ENCODE data around the gene SSTR1.
"Not testable (repeated sequence)": the region's sequence is repeated elsewhere in the genome, so short reads cannot be mapped to it uniquely, and the experiment has no call there.

Gene SSTR1, protein sequence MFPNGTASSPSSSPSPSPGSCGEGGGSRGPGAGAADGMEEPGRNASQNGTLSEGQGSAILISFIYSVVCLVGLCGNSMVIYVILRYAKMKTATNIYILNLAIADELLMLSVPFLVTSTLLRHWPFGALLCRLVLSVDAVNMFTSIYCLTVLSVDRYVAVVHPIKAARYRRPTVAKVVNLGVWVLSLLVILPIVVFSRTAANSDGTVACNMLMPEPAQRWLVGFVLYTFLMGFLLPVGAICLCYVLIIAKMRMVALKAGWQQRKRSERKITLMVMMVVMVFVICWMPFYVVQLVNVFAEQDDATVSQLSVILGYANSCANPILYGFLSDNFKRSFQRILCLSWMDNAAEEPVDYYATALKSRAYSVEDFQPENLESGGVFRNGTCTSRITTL
- long read RNA-seq, donor 1: 0 reads
- long read RNA-seq, donor 2: 0 reads
- long read RNA-seq, donor 3: 0 reads
- long read RNA-seq, donor 4: 0 reads
- long read RNA-seq, donor 5: 0 reads
- long read RNA-seq, donor 6: 0 reads
- long read RNA-seq, donor 7: 0 reads
- long read RNA-seq, donor 8: 0 reads

- peak; percentile 60 for DNase-seq
Observed at GRCh38 chr14:38207736-38208617, at the start of gene SSTR1. TSS of gene SSTR1 (plus strand) at chr14:38207904. CDS start at chr14:38209390, 1,486 bp downstream.

DNA sequence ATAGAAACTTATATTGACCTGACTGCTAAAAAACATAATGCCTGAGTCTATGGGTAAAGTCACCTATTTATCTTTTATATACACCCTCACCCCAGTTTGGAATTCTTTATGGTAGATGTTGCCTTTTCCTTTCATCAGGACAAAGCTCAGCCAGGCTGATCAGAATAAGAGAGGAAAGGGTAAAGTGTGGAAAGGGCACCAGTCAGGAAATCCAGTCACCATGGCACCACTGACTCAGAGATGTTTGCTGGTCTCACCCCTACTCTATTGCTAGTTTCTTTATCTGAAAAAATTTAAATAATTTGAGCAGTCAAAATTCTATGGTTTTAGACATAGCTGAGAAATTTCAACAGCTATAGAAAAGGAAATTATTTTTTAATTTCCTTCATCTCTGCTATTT is 49.2 kb upstream of the SSTR1 start:
- DNase-seq: no peak

DNA sequence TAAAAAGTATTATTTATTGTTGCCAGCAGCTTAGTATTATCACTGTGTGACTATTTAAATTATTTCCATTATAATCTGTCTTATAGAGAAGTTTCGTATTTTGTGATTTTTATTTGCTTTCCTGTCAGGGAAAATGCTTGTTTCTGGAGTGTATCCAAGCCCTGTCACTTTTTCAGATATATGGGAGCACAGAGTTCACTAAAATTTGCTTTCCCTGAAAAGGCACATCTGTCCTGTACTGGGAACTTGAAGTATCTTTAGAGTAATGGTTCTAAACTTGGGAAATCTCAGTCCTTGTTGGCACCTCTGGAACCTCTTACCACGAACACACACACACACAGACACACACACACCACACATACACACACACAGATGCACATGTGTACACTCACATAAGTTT is 39.3 kb upstream of the SSTR1 start:
- peak; percentile 12 for DNase-seq

- no peak for DNase-seq
Observed at GRCh38 chr14:38171197-38171596, 36.5 kb upstream of the SSTR1 start.

DNA sequence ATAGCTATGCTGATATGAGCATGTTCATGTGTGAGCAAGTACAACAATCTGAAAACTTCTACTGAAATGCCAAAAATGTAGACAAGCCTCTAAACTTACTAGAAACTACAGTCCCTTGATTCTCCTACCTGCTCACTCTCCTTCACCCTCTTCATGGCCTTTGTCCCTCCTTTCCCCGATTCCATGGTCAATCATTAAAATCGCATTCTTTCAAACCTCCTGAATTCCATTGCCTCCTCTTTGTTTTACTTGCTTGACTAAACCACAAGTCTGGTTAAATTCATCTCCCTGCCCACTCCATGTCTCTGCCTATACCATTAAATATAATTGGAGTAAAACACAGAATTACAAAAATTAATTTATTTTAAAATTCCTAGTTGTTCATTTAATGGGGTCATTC is 33.0 kb upstream of the SSTR1 start:
- no peak for DNase-seq

DNA sequence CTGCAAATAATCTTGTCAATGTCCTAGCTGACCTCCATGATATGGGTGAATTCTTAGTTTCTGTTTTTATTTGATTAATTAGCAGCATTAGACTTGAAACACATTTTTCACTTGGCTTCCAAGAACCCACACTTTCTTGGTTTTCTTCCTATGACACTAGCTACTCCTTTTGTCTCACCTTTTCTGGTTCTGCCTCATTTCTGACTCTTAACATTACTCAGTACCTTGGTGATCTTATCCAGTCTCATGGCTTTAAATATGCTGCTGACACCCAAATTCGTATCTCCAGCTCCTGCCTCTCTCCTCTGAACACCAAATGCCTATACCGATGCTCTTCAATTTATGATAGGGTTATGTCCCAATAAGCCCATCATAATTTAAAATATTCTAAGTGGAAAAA is 32.0 kb upstream of the SSTR1 start:
- no peak for DNase-seq

DNA sequence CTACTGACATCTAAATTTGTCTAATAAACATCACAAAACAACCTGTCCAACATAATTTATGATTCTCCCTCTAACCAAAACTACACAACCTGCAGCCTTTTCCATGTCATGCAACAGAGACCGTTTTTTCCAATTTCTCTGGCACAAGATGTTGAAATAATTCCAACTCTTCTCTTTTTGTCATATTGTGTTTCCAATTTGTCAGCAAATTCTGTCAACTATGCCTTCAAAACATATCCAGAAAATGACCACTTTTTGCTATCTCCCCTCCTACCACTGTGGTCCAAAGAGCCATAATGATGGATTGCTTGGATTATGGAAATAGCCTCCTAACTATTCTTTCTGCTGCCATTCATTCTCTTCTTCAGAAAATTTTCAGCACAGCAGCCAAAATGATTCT is 31.3 kb upstream of the SSTR1 start:
- no peak for DNase-seq

- DNase-seq: no peak
Observed at GRCh38 chr14:38184132-38184531, 23.6 kb upstream of the SSTR1 start.

DNA sequence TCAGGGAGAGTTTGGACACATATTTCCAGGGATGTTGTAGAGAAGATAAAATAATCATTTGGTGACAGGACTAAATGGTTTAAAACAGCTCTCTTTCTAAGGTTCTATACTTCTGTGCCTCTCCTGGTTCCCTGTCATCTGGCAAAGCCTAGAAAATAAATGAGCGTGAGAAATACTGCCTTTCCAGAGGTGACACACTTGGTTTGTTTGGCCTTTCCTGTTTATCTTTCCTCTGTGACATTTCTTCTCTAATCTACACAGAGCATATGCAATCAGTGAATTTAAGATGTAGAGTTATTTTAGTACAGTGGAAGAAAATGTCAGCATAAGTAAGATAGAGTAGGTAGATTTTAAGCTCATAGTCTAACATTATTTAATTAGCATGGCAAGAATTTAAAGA is 22.0 kb upstream of the SSTR1 start:
- DNase-seq: no peak

GRCh38 chr14:38186216-38186615 is 21.5 kb upstream of the SSTR1 start:
- DNase-seq: no peak

DNA sequence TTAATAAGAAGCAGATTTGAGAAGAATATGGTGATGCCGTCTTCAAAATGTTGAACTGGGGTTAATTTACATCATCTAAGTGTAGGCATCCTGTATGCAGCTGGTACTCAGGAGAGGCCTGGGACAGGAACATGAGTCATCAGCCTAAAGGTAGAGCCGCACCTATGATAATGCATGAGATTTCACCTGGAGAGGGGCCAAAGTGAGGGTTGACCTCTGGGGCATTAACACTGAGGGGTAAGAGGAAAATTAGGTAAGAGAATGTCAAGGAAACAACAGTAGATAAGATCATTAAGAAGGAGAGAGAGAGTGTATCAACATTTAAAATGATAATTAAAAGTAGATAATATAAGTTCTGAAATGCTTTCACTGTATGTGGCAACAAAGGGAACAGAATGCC is 20.2 kb upstream of the SSTR1 start:
- DNase-seq: no peak

- no peak for DNase-seq
Observed at GRCh38 chr14:38189930-38190726, 17.6 kb upstream of the SSTR1 start.

- not testable (repeated sequence) for DNase-seq
Observed at GRCh38 chr14:38190846-38191245, 16.9 kb upstream of the SSTR1 start.

DNA sequence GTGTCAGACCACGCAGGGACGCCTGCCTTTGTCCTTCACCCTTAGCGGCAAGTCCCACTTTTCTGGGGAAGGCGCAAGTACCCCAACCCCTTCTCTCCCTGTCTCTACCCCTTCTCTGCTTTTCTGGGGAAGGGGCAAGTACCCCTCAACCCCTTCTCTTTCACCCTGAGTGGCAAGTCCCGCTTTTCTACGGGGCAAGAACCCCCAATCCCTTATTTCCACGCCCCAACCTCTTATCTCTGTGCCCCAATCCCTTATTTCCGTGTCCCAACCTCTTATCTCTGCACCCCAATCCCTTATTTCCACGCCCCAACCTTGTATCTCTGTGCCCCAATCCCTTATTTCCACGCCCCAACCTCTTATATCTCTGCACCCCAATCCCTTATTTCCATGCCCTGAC is 16.2 kb upstream of the SSTR1 start:
- DNase-seq: not testable (repeated sequence)

- DNase-seq: no peak
Observed at GRCh38 chr14:38197001-38197783, 10.5 kb upstream of the SSTR1 start.

DNA sequence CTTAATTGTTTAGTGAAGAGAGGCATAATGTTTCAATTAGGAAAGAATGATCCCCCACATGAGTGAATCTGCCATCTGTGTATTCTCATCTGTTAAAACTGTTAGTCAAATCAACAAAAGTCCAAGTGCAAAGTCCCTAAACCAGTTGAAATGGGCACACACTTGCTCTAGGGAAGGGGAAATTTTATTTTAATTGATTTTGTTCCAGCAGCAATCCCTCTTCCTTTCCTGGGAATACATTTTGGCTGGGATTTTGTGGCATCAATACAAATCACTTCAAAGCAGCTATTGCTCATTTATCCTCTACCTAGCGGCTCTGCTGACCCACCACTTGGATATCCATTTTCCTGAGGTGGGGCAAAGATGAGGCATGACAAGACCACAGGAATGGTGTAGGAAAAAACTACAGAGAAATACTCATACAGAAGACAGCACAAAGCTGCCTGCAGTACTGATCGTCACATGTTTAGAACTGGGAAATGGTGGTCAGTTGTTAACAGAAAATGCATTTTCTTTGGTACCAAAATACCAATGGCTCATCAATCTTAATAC is 9.8 kb upstream of the SSTR1 start:
- no peak for DNase-seq

- DNase-seq: no peak
Observed at GRCh38 chr14:38198425-38198824, 9.3 kb upstream of the SSTR1 start.

DNA sequence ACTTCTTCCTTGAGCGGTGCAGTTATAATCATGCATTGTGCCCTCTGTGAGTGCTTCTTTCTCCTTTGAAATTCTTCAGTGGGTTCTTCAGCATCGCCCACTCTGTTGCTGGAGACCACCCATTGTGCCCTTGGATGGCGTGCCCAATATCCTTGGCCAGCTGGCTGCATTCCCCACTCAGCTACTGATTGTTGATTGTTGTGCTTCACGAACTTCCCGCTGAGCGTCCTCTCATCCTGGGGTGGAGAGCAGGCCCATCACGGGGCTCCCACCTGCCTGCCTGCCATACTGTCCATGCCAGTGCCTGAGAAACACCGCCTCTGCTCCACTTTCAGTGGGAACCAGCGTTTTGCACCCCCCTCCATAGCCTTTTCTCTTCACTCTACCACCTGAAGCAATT is 8.6 kb upstream of the SSTR1 start:
- no peak for DNase-seq

DNA sequence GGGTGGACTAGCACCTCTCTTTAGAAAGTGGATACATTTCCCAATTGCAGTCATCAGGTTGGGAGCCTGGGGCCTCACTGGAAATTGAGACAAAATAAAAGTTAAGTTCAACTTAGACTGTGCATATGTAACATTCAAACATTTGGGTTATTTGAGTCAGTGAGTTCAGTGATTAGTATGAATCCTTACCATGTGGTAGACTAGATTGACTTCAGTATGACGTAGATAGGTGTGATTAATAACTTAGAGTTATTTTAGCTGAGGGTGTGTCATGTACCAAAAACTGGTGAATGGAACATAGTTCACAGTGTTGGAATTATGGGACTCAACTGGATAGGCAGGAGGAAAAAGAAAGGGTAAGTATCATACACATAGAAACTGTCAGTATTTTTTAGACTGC is 8.0 kb upstream of the SSTR1 start:
- DNase-seq: no peak

DNA sequence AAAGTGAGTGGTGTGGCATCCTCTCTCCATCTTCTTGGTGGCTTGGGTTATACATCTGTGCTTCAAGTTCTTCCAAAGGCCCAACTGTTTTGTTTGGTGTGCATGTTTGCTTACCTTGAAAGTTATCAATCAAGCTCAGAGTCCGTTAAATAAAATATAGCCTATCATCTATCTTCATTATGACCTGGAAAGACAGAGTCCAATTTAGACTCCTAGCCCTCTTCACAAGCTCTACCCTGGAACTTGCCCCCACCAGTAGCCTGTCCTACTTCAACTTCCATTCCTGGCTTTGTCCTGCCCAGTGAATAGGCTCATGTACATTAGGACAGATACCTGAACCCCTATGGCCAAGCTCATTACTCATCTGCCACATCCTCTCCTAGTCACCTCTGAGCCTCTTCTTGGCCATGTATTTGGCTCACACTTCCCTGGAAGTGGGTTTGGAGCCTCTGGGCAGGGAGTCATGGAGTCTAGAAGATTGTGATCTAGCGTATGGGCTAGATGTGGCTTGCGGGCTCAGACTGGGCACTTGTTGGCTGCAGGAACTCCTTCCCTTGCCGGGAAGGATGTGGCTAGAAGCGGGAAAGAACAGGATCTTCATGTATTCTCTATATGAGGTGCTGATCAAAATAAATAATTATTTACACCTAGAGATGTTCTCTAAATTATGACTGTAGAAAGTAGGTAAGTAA is 6.4 kb upstream of the SSTR1 start:
- DNase-seq: no peak
